ENCODE results near the gene ABCF3.

The ABCF3 gene

DNA sequence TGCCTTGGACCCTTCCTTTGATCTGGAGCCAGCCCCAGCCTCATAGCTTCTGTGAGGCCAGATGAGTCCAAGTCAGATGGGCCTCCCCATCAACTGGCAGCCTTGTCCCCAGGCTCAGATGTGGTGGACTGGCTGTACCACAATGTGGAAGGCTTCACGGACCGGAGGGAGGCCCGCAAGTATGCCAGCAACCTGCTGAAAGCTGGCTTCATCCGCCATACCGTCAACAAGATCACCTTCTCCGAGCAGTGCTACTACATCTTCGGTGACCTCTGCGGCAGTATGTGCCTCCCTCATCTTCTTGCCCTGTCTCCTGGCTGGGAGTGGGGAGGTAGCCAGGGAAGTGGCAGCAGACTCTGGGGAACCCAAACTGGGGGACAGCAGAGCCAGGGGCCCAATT, 18.2 kb upstream of the ABCF3 start:
- no peak for DNase-seq

DNA sequence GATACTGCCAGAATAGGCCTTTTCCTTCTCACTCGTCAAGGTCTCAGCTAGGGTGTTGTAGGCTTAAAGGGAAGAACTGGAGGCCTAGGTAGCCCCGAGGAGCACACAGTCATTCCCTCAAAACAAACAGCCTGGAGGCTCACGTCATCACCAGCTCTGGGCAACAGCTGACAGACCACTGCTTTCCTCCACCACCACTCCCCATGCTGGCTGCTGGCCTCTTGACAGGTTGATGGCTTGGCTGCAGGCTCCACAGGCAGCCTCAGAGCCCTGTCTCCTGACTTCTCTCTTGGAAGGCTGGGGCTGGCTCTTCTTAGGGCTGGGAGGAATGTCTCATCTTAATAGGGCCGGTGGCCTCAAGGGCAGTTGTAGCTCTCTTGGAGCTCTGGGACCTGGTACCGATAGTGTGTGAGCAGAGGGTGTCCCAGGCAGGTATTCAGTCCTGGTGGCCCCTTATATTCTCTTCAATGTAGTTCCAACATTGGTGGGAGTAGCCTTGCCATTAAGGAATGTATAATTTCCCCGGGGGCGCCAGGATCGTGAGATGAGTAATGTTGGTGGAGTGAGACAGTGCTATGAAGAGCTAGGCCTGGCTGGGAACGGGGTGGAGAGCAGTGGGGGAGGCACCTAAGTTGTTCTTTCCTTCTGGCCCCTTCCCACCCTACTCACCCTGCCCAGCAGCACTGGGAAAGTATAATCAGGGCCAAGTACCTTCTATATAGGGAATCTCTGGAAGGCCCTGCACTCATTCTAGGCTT, 17.5 kb upstream of the ABCF3 start:
- DNase-seq, result no peak

DNA sequence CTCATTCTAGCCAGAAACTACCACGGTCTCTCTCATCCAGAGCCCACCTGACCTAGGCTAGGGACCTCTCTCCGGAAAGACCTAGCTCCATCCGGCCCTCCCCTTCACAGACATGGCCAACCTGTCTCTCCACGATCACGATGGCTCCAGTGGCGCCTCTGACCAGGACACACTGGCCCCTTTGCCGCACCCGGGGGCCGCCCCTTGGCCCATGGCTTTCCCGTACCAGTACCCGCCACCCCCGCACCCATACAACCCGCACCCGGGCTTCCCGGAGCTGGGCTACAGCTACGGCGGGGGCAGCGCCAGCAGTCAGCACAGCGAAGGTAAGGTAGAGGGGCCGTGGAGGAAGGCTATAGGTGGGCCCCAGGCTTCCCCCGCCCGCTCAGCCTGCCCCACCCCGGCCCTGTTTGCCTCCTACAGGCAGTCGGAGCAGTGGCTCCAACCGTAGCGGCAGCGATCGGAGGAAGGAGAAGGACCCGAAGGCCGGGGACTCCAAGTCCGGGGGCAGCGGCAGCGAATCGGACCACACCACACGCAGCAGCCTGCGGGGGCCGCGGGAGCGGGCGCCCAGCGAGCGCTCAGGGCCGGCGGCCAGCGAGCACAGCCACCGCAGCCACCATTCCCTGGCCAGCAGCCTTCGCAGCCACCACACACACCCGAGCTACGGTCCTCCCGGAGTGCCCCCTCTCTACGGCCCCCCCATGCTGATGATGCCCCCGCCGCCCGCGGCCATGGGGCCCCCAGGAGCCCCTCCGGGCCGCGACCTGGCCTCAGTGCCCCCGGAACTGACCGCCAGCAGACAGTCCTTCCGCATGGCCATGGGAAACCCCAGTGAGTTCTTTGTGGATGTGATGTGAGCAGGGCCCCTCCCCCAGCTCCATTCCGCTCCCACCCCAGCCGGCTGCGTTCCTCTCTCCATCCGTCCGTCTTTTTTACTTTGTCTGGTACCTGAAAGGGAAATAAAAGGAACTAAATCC, 15.8 kb upstream of the ABCF3 start:
- no peak for DNase-seq

DNA sequence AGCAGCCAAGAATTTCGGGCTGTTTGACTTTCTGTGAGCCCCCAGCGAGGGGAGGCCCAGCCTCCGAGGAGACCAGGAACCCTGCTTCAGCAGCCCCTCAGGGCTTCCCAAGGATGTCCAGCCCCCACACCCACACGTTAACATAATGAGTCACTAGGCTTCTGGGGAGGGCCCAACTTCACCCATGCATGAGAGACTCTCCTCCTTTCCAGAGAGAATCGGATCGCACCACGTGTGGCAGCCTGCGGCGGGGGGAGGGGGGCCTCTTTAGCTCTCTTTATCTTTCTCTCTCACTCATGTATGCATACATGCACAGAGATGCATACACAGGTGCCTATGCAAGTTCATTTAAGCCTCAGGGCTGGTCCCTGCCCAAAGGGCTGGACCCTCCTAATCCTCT, 14.4 kb upstream of the ABCF3 start:
- DNase-seq, result no peak

DNA sequence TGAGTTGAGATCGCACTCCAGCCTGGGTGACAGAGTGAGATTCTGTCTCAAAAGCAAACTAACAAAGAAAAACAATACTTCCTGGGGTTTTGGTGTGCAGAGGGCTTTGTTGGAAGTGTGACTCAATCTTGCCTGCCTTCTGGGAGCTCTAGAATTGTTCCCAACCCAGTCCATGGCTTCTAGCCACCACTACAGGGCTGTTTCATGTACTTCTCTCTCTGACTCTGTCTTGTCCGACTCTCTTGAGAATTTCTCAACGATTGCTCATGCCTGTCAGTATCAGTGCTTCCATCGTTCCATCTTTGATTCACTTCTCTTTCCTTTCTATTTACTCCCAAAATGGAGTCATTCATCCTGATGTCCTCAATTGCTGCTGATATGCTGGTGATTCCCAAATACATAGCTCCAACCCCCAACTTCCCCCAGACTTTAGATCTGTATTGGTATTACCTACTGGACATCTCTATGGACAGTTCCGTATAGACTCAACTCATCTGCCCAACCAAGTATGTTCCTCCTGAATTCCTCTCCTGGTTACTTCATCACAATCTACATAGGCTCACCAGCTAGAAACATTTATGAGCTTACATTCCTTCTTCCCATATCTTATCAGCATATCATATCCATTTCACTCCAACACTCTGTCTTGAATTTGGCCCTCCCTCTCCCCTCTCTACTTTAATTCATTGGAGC, 13.2 kb upstream of the ABCF3 start:
- DNase-seq, result no peak

DNA sequence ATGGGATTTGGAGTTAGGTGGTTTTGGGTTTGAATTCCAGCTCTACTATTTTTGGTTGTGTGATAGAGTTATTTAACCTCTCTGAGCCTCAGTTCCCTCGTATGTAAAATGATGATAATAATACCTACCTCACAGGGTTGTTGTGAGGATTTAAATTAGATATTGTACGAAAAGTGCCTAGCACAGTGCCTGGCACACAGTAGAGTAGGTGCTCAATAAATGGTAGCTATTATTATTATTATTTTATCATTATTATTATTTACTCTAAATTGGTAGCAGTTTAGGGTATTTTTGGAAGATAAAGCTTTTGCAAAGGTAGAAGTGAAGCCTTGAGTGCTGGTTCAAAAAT, 12.7 kb upstream of the ABCF3 start:
- no peak for DNase-seq

DNA sequence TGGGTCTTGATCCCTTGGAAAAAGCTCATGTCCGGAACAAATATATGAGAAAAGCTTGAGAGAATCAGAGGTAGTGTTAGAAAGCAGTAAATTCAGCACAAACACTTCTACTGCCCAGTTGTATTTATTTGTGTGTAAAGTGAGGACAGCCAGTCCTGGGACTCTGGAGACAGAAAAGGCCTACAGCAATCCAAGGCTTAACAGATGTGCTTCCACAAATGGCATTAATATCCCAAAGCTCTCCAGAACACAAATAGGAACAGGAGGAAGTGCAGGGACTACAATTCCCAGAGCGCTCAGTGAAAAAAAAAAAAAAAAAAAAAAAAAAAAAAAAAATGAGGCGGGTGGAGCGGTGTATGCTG, 11.7 kb upstream of the ABCF3 start:
- peak in 1 of 5 experiments; percentile 29 for DNase-seq

DNA sequence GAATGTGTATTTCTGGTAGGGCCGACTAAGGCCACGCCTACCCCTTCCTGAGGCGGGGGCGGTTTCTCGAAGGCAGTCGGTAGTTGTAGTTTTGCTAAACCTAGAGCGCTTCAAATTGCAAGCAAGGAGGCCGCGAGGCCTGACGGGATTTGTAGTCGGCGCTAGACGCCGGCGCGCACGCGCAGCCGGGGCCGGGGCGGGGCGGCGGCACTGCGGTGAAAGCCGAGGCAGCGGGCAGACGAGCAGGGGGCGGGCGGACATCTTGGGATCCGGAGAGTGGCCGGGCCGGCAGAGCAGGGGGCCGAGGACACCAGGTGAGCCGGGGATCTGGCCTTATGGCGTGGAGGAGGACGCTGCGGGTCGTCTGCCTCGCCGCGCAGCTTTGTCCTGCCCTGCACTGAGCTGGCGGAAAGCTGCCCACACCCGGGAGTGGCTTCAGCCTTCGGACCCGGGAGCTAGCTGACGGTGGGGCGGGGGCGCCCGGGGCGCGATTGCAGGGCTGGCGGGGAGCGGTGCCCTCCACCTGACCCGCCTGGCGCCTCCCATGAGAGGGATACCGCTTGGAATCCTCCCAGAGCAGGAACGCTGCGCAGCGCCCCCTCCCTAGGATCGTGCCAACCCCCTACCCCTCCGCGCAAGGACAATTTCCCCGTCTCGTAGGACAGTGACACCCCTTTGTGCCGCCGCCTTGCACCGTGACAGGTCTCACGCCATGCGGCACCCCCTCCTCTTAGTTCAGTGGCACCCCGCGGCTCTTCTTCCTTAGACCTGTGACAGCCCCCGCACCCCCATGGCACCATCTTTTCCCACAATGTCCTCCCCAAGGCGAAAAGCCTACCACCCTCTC, 11.1 kb upstream of the ABCF3 start, which contains the start of gene AP2M1:
Gene AP2M1 (plus strand): TSS at position 210 of the 847 bp plus-strand sequence. CDS start 2,139 bp downstream, outside the sequence.
- DNase-seq, result peak; percentile 95 to 99 (median 97)

DNA sequence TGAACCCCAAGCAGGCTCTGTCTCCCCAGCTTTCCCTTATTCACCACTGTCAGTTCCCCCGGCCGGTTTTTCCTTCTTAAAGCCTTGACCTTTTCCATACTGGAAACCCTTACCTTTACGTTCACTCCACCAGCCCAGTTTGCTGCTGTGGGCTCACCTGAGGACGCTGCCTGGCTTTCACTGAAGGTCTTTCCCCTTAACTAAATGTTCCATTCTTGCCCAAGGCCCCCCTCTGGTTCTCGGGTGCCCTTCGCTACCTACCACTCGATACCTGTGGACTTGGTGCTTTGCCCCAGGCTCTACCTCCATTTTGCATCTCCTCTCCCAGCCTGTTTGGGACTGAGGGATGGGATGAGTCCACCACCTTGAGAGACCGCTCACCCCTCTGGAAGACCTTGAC, 10.5 kb upstream of the ABCF3 start:
- DNase-seq, result no peak

DNA sequence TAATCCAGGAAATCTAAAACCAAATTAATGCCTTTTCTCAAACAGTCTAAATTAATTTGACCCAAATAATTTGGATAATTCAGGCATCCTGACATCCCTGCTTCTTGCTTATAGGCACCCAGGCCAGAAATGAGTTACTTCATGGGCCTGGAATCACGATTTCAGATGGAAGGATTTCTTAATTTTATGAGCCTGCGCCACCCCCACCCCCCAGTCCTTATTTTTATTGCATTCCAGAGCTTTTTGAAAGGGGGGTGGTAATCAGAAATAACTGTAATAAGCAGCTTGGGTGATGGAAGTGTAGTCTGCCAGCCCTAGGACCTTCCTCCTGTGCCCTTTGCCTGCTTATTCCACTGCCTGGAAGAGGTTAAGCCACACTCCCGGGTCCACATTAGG, 10.0 kb upstream of the ABCF3 start:
- DNase-seq, result no peak

DNA sequence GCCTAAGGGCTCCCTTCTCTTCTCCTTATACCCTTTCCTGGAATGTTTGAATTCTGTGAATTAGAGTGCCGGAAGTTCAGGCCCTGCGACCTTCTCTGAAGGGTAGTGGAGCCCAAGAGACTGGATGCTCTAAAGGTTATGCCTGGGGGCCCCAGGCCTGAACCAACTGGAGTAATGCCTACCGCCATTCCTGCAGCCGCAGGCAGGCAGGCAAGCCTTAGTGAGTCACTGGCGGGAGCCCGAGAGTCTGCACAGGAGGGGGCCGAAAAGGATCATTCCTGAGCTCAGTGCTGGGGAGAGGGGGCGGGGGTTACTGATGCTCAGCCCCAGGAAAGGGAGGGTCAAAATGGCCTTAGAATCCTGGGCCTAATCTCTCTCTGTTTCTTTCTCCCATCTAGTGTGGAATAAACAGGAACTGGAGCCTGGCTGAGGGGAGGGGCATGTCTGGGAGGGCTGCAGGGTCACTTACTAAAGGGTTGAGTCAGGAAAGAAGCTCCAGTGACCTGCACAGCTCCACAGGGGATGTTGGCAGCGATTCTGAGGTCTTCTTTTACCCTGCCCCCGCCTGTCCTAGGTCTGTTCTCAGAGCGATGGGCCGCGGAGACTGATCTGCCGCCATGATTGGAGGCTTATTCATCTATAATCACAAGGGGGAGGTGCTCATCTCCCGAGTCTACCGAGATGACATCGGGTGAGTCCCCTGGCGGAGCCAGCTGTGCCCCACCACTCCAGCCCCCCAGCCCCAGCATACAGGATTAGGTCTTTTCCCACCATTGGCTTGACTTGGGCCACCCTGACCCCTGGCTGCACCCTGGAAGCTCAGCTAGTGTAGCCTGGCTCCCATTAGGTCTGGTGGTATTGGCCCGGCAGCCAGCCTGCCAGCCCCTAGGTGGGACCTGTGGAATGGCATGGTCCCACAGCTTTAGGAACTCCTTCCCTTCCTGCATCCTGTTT, 9.3 kb upstream of the ABCF3 start:
- DNase-seq, result no peak

DNA sequence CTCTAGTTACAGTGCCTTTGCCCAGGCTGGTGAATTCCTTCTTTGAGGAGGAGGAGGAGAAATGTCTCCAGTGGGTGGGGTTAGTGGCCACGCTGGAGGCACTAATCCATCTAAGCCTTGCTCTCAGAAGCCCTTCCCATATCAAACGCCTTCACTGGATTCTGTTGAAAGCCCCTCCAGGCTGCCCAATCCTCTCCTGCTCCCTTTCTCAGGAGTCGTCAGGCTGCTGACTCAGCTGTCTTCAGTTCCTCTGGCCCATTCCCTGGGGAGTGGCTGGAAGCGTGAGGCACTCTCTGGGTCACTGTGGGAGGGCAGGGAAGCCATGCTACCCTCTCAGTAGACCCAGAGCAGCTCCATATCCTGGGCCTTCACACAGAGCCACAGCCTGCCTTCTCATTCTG, 8.7 kb upstream of the ABCF3 start:
- DNase-seq, result no peak

DNA sequence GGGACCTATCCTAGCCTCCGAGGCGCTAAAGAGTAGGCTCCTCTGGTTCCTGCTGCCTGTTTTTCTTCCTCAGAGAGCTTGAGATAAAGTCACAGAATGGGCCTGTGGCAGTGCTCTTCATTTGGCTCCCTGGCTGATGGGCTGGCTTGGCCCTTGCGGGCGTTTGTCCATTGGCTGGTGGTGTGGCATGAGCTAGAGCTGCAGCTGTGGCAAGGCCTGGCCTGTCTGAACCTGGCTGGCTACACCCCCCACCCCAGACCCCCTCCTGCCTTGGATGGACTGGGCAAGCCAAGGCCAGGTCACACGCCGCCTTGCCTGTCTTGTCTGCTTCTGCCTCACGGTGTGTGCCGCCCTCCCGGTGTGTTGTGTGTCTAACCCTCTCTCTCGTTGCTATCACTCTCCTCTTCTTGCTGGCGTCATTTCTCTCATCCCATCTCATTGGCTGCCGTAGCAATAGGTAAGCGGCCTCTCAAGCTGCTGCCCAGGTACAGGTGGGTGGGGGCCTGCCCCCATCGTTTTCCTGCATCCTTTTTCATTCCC, 8.2 kb upstream of the ABCF3 start:
- DNase-seq, result no peak

DNA sequence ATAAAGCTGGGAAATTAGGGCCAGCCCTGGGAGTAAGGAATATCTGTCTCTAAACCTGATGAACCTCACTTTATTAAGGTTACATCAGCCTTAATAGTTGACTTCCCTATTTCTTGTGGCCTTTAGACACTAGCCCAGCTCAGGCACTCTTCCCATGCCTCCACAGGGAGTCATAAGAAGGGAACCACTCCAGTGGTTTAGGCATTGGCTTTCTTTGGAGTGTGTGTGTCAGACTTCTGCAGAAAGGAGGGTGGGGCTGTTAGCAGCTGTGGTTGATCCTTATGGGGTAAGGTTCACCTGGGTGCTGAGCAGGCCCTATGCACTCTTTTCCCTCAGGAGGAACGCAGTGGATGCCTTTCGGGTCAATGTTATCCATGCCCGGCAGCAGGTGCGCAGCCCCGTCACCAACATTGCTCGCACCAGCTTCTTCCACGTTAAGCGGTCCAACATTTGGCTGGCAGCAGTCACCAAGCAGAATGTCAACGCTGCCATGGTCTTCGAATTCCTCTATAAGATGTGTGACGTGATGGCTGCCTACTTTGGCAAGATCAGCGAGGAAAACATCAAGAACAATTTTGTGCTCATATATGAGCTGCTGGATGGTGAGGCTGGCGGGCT, 7.4 kb upstream of the ABCF3 start:
- no peak for DNase-seq

DNA sequence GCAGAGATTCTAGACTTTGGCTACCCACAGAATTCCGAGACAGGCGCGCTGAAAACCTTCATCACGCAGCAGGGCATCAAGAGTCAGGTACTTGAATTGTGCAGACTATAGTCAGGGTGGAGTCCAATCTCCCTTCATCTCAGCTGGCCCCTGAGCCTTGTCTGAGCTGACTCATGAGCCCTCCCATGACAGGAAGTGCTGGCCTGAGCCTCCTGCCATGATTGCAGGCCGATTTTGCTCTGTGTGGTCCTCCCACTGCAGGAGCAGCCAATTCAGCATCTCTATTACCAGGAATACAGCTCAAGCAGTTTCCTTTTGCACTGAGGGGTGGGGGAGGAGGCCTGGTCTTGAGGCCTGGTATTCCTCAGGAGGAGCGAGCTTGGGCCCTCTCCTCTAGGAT, 5.8 kb upstream of the ABCF3 start:
- DNase-seq, result no peak

DNA sequence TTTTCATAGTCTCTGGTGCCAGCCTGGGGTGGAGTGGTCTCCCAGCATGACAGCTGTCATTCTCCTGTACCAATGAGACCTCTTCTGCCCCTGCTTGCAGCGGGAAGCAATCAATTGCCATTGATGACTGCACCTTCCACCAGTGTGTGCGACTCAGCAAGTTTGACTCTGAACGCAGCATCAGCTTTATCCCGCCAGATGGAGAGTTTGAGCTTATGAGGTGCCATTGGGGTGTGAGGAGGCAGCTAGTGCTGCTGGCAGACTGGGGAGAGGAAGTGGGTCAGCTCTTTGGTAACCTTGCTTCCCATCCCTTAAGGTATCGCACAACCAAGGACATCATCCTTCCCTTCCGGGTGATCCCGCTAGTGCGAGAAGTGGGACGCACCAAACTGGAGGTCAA, 4.4 kb upstream of the ABCF3 start:
- DNase-seq, result no peak

DNA sequence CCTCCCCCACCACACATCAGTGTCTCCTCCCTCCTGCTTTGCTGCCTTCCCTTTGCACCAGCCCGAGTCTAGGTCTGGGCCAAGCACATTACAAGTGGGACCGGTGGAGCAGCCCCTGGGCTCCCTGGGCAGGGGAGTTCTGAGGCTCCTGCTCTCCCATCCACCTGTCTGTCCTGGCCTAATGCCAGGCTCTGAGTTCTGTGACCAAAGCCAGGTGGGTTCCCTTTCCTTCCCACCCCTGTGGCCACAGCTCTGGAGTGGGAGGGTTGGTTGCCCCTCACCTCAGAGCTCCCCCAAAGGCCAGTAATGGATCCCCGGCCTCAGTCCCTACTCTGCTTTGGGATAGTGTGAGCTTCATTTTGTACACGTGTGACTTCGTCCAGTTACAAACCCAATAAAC, 2.3 kb upstream of the ABCF3 start:
- no peak for DNase-seq

DNA sequence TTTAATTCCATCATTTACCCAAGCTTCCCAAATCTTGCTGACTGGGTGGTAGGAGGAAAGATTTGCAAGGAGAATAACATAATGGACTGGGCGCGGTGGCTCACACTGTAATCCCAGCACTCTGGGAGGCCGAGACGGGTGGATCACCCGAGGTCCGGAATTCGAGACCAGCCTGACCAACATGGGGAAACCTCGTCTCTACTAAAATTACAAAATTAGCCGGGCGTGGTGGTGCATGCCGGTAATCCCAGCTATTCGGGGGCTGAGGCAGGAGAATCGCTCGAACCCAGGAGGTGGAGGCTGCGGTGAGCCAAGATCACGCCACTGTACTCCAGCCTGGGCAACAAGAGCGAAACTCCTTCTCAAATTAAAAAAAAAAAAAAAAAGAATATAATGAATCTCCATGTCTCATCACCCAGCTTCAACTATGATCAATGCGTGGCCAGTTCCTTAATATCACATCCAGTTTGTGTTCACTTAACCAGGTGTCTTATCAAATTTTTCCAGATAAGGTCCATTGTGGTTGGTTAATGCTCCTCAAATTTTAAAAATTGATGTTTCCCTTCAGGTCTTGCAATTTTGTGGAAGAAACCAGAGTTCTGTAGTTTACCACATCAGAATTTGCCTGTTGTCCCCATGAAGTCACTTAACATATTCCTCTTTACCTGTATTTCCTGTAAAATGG, 1.3 kb upstream of the ABCF3 start:
- no peak for DNase-seq

DNA sequence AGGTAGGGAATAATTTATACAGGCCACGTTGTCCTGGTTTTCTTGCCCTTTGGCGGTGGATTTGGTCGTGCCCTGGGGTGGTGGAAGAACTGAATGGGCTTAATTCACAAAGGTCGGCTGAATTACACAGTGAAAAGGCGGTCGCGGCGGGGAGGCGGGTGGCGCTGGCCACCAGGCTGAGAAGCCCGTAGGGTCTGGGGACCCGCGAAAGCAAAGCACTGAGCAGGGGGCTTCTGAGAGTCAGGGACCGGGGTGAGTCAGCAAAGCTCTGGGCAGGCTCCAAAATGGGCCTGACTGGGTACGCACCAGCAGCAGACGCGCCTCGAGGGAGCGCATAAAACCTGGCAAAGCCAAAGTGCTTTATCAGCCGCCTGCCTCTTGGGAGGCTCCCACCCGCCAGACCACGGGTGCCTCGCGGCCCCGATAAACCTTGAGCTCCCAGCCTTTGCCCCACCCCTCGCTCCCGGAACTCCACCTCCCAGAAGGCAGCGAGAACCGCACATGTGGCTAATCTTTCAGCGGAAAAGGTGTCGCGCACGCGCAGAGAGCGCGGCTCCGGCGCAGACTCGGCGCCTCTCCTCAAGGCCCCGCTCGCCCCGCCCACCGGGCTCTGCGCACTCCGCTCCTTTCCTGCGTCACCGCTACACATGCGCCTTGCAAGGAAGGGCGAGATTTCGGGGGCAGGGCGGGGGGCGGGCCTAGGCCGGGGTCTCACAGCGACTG, 377 bp upstream of the ABCF3 start:
- DNase-seq, result peak; percentile 99 to 100 (median 99)
